ENCODE measurements around the gene DPH3.
A peak's percentile ranks its signal among the peaks of the same experiment; 100 is the strongest.
"Not testable (repeated sequence)": the region's sequence is repeated elsewhere in the genome, so short reads cannot be mapped to it uniquely, and the experiment has no call there.

DPH3 gene

DNA sequence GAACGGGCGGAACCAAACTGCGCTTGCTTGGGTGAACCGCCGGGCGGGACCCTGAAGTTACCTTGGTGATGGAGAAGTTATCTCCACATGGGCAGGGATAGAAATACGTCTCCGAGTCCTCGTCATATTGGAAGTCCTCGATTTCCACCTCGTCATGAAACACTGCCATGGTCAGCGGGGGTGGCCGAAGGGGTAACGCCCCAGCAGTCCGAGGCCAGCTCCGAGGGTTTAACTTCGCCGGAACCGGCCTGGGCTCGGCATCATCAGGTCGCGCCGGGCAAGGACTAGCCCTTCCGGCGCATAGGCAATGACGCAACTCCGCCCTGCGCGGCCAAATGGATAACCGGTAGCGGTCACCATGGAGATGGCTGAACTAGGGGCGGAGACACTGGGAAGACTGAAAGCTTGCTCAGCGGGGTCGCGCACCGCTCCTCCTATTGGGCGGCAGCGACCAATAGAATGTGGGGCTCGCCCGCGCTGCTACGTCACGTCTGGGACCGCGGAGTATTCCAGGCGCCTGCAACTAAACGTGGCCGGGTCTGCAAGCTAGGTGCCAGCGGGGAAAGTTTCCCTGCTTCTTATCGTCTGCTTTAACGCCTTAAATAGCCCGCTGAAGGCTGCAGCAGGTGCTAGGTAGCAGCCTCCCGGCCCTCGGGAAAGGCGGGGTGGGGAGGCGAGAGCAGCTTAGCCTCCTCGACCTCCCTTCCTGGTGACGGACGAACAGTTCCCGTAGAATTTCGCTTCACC is at the start of gene DPH3, which contains the start of gene OXNAD1:
DPH3 (minus strand) TSS at position 236 of the 747 bp plus-strand sequence; CDS start at position 169, 67 bp downstream.
OXNAD1 (plus strand) TSS at position 505 of the 747 bp plus-strand sequence. CDS start 5,741 bp downstream, outside the sequence.
- peak; percentile 96 to 97 for DNase-seq (ENCODE audit: low read depth in 2 of 2)

- DNase-seq (ENCODE audit: low read depth in 2 of 2) = no peak
Observed at GRCh38 chr3:16313886-16314645, 49.3 kb upstream of the DPH3 start.

DNA sequence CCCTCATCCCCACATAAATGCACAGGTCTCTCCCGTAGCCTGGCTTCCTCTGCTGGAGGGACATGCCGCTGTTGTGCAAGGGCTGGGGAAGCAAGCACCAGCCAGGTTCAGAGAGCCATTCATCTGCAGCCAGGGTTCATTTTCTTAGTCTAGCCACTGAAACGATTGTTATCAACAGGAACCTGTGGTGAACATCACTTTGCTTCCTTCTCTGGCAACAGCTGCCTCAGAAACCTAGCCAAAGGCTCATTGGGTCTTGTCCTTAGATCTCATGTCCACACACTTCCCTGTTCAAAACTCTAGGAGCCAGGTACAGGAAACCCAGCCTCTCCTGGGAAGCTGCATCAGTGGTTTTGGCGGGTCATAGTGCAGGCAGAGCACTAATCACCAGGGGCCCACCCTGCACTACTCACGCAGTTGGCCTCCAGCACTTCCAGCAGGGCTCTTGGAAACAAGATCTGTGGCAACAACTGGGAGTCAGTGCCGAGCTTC is 47.3 kb upstream of the DPH3 start:
- no peak for DNase-seq (ENCODE audit: low read depth in 2 of 2)

- not testable (repeated sequence) for DNase-seq (ENCODE audit: low read depth in 2 of 2)
Observed at GRCh38 chr3:16310486-16310885, 45.7 kb upstream of the DPH3 start.

DNA sequence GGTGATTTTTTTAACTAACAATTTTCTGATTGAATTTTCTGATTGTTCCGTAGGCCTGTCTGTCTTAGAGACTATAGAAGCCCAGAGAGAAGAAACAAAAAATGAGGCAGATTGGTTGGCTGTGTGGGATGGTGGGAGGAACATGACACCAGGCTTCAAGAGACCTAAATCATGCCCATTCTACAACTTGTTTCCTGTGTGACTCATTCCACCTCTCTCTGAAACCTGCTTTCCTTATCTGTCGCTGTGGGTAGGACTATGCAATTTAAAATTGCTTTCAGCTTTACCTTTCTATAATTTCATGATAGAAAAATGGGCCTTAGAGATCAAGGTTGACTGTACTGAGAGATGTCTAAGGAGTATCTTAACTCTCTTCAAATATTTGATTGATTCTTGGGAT is 44.8 kb upstream of the DPH3 start:
- peak in 1 of 2 donors; percentile 51 for DNase-seq (ENCODE audit: low read depth in 2 of 2)

DNA sequence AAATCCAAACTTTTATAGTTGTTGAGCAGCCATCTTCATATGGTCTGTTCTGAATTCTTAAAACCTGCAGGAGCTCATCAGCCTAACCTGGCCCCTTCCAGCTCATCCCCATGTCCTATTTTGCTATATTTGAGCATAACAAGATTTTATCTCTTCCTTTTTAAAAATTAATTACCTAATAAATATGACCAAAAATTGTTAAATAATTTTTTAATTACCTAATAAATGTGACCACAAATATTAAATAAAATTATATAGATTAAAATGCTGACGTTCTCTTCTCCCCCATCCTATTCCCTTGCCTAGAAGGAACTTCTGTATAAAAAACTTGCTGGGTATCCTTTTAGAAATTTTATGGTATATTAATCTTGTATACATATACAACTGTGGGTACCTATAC is 44.0 kb upstream of the DPH3 start:
- DNase-seq (ENCODE audit: low read depth in 2 of 2) = no peak

- no peak for DNase-seq (ENCODE audit: low read depth in 2 of 2)
Observed at GRCh38 chr3:16307832-16308531, 43.2 kb upstream of the DPH3 start.

GRCh38 chr3:16305111-16305541 is 40.4 kb upstream of the DPH3 start:
- DNase-seq (ENCODE audit: low read depth in 2 of 2) = peak in 1 of 2 donors; percentile 30

DNA sequence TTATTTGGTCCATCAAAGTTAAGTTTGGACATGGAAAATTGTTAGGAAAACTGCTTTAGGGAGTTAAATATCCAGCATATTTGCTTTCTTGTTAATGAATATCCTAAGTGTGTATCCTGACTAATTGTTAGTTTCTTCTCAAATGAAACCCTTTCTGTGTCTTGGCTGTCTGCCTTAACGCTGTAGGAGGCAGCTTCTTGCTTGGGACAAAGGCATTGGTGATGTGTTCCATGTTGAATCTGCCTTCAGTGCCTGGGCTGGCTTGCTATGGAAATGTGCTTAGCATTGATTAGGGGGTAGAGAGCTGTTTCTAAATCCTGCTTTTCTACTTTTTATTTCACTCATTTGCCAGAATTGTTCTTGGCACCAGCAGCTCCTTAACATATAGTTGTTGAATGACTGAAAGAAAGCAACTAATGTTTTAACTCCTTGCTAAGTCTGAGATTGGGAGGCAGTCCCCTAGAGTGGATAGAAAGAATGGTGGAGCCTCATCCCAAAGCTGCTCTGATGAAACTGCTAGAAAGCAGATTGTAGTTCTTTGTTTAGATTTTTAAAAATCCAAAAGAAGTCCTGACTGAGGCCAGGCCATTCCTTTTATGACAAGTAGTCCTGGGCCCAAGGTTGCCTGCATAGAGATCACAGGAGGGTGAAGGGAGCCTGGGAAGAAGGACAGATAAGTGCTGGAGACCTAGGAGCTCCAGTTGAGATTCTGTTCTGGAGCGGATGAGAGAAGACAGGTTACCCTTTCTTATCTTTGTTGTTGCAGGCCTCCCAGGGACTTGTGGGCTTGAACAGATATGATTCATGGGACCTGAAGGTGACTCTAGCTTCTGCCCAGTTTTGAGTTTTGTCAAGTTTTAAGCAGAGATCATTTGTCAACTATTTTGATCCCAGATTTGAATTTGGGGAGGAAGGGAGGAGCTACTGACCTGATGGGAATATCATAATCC is 39.6 kb upstream of the DPH3 start:
- DNase-seq (ENCODE audit: low read depth in 2 of 2) = no peak

DNA sequence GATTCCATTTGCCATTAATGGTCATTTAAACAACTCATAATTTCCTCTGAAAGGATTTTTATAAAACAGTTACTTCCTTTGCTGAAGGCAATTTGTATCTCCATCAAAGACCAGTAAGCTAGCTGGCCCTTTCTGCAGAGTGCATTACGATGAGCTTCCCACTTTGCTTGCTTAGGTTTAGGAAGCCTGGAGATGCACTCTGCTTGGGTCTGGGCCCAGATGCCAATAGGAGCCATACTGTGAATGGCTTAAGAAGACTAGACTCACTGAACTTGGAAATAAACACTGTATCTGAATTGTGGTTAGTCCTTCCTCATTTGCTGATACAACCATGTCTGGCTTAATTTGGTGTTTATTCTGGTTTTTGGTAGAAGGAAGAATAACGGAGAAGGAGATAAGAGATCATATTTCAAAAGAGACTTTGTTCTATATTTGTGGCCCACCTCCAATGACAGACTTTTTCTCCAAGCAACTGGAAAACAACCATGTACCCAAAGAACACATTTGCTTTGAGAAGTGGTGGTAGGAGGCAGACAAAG is 38.4 kb upstream of the DPH3 start:
- DNase-seq (ENCODE audit: low read depth in 2 of 2) = no peak

GRCh38 chr3:16302082-16302631 is 37.4 kb upstream of the DPH3 start:
- DNase-seq (ENCODE audit: low read depth in 2 of 2) = no peak

- DNase-seq (ENCODE audit: low read depth in 2 of 2) = no peak
Observed at GRCh38 chr3:16301507-16301906, 36.8 kb upstream of the DPH3 start.

DNA sequence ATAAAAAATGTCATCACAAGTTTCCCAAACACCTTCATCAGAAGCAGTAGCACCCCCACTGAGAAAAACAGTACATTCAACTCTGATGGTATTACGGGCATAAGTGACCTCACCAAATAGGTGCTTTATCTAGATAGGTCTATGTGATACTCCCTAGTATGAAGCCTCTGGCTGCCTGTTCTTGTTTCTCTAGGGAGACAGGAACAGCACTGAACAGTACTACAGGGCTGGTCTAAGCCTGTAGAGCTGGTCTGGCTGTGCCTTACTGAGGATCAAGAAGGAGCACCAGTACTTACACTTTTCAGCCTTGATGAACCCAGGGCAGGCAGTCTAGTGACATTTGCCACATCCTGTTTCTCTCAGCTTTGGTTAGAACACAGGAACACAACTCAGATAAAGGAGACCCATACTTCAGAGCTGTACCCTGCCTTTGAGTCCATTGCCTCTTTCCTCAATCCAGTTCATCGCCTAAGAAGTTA is 36.2 kb upstream of the DPH3 start:
- peak in 1 of 2 donors; percentile 28 for DNase-seq (ENCODE audit: low read depth in 2 of 2)

- DNase-seq (ENCODE audit: low read depth in 2 of 2) = no peak
Observed at GRCh38 chr3:16300307-16300706, 35.6 kb upstream of the DPH3 start.

DNA sequence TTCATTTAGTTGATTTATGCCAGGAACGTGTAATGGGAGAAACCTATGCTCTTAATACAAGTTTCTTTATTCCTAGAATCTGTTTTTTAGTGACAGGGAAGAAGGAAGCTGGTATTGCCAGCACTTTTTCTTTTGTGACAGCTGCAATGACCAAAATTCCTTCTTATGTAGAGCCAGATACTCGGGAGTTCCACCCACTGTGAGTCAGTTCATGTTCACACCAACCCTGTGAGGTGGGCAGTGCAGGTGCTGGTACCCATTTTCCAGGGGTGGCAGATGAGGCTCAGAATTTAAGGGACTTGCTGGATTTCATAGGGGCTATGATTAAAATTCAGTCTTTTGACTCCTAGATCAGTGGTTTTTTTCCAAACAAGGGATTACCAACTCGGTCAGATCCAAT is 35.0 kb upstream of the DPH3 start:
- DNase-seq (ENCODE audit: low read depth in 2 of 2) = no peak

GRCh38 chr3:16298891-16299290 is 34.1 kb upstream of the DPH3 start:
- DNase-seq (ENCODE audit: low read depth in 2 of 2) = no peak

DNA sequence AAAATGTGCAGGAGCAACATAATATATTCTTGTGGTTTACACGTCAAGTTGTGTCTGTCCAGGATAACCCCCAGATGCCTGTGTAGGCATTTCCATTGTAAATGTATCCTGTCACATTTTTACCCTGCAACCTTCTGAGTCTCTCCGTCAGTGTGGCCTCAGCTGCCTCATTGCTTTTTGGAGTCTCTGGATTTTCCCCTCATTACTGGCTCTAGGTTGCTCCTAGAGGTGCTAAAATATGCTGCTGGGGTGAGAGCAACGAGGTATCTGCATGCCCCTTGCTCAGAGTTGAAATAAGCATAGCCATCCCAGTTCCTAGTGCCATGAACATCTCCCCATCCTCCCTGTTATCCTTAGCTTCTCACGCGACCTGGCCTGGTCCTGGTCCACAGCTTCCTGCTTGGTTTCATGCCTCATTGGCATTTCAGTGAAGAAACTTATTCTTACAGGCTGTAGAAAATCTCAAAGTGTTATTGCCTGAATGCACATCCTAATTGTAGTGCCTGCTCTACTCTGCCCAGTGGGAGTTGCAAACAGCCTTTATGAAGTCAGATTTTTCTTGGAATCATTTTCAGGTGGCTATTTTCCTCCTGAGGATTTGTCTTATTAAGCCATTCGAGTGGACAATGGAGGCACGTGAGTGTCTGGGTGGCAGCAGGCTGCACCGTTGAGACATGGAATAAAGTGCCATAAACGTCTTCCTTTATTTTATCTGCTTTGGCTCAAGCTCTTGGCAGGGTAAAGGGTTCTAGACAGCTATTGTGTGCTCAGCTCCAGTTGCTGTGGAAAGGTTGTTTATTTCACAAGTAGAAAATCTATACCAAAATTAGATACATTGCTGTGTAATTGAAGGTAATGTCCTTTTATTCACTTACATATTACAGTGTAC is 33.5 kb upstream of the DPH3 start:
- no peak for DNase-seq (ENCODE audit: low read depth in 2 of 2)

DNA sequence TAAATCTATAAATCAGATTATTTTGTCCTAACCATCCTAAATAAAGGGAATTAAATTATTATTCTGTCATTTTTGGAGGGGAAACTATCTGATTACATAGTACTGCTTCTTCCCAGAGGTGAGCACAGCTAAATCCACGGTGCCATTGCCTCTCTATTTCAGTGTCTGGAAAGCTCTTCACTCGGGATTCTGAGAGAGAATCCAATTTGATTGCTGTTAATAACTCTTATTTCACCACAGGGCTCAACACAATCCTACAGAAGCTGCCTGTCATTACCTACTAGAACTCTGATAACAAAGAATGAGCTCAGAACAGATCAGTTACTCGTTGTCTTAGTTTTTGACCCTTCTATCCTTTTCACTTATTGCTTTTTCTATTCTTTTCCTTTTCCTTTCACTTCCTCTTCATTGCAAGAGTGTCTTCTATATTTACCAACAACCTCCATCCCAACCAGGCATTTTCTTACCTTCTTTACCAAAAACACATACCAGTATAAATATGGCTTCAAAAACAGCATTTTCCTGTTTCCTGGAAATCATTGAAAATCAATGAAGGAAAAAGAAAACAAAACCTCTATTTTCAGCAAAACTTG is 30.7 kb upstream of the DPH3 start:
- DNase-seq (ENCODE audit: low read depth in 2 of 2) = no peak

DNA sequence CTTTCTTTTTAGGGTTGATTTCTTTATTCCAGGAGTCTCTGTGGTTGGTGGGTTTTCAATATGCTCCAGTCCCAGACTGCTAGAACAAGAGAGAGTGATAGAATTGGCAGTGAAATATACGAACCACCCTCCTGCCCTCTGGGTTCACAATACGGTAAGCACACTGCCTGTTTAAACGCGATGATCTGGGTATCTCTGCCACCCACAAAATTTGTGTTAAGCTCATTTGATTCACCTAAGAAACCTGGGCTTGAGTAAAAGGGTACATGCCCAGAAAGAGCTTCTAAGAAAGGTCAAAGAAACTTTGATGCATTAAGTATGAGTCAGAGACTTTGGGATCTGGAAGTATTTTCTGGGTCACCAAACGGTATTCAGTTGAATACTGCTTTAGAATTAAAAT is 30.1 kb upstream of the DPH3 start:
- no peak for DNase-seq (ENCODE audit: low read depth in 2 of 2)

Data from stimulated activated CD4-positive, alpha-beta T cell treated with anti-CD3 and anti-CD28 coated beads, Interleukin-1b, Interleukin-23, amount 100 ng/mL, for 4 hours (primary cell).